HG03460 (cell line): ENCODE measurements around the gene CIAO1.
A peak's percentile ranks its signal among the peaks of the same experiment; 100 is the strongest.
"Not testable (repeated sequence)": the region's sequence is repeated elsewhere in the genome, so short reads cannot be mapped to it uniquely, and the experiment has no call there.

Experiments
- ATAC-seq: cut with Tn5 transposase; IDR thresholded peaks from one replicate; pipeline ENCODE4 v1.9.1; 2021; ENCODE audit not compliant: unreplicated experiment

CIAO1 gene

DNA sequence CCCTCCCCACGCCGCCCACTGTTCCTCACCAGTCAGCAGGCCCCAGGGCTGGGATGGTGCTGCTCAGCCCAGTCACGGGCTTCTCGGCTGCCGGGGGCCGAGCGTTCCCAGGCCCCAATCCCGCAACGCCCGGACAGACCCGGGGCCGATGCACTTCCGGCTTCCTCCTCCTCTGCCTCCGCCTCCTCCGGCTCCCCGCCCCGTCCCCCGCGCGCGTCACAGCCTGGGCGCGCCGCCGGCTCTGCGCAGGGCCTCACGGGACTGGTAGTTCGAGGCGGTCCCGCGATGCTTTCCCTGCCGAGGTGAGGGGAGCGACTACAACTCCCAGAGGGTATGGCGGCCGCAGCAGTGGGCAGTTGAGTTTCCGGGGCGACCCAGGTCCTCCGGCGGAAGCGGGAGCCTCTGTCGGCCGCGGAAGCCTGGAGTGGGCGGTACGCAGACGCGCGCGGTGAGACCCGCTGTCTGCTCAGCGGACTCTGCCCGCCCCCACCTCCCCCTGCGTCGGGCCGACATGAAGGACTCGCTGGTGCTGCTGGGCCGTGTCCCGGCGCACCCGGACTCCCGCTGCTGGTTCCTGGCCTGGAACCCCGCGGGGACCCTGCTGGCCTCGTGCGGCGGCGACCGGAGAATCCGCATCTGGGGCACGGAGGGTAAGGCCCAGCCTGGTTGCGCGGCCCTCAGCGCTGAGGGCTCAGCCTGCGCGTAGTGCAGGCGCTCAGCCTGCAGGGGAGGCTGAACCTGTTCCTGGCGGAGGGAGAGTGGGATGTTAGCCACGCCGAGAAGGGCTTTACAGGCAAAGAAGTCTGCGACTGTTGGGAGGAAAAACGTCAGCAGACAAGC is at the start of gene CIAO1, which contains the start of gene TMEM127:
Gene CIAO1 (plus strand): TSS at position 386 of the 840 bp plus-strand sequence. CDS start 126 bp downstream, at position 512.
Gene TMEM127 (minus strand): TSS at position 158 of the 840 bp plus-strand sequence. CDS start 616 bp downstream, outside the sequence.
- peak; percentile 89 for ATAC-seq

DNA sequence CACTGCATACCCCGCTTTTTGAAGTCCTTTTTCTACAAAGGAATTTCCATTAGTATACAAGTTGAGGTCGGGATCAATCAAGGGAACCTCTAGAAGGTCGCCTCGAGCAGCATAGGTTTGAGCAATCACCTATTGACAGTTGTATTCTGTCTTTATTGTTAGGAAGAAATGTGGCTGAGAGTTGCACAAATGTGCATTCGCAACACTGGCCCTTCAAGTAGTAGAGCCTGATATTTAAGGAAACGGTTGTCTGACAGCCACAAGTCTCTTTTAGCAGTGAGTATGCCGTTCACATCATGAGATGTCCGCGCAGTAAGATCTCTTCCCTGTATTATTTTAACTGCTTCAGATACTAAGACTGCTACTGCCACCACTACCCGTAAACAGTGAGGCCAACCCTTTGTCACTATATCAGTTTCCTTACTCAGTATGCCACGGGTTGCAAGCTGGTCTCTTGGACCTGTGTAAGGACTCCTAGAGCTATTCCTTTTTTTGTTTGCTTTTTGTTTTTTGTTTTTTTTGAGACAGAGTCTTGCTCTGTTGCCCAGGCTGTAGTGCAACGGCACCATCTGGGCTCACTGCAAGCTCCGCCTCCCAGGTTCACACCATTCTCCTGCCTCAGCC is 47.4 kb upstream of the CIAO1 start:
- no peak for ATAC-seq

- ATAC-seq: not testable (repeated sequence)
These were observed 46.1 kb upstream of the CIAO1 start for GRCh38 chr2:96219959-96220358.

- not testable (repeated sequence) for ATAC-seq
These were observed 44.9 kb upstream of the CIAO1 start for GRCh38 chr2:96221106-96221505.

DNA sequence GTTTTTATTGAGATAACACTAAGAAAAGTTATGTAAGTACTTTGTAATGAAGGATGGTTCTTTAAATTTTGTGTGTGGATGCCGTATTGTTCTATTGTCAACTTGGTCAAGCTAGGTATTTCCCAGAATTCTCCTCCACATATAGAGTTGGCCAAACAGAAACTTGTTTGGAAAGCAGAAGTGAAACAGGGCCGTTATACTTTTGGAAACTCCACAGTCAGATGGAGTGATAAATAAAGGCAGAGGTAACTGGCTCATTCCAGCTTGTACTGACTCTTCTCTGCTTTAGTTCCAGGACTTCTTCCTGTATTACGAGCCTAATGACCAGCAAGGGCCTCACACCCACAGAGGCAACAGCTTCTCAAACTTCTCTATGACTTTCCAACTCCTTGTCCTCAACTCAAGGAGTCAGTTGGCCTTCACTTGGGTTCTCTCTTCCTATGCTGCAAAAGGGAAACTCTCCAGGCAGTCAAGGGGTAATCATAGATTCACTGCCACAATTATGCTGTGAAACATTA is 41.0 kb upstream of the CIAO1 start:
- peak; percentile 76 for ATAC-seq

DNA sequence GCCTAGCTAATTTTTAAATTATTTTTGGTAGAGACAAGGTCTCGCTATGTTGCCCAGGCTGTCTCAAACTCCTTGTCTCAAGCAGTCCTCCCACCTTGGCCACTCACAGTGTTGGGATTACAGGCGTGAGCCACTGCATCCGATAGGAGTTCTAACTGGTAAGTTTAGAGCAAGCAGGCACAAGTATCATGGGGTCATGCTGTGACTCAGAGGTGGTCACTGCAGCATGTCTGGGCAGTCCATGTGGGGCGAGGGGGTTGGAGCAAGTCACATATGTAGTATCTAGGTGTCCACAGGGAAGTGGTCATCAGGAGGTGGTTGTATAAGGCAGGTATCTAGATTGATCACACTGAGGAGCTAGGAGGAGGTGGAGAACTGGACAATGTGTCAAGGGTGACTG is 34.7 kb upstream of the CIAO1 start:
- no peak for ATAC-seq

- ATAC-seq: no peak
These were observed 32.6 kb upstream of the CIAO1 start for GRCh38 chr2:96233436-96233835.

DNA sequence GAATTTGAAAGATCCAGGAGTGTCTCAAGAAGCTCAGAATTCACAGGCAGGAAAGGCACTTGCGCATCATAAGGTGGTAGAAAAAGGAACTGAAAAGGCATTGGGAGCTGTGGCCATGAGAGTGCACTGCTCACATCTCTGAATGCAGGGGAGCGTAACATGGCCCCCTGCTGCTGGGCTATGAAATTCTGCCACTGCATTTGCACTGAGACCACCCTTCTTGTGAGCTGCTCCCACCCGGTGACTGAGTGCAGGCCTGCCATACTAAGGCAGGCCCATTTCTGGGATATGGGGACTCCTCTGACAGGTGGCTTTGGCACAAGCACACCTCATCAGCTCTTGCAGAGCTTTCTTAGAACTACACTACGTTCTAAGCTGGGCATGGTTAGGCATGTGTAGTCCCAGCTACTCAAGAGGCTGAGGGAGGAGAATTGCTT is 32.1 kb upstream of the CIAO1 start:
- ATAC-seq: peak; percentile 91

DNA sequence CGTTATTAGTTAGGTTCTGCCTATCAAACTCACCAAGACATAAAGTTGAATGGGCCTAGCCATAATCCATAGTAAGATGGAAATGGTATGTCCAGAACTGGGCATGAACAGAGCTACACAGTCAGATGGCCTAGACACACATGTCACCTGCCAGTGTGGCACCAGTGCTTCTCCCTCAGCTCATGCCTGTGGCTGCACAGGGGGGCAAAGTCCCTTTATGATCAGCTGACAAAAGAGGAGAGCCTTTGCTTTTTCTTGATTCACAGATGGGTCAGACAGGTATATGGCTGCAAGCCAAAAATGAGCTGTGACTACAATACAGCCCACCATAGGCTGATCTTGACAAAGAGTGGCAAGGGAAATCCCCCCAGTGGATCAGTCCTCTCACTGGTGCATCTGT is 29.1 kb upstream of the CIAO1 start:
- ATAC-seq: no peak

- ATAC-seq: no peak
These were observed 27.8 kb upstream of the CIAO1 start for GRCh38 chr2:96238266-96238665.

DNA sequence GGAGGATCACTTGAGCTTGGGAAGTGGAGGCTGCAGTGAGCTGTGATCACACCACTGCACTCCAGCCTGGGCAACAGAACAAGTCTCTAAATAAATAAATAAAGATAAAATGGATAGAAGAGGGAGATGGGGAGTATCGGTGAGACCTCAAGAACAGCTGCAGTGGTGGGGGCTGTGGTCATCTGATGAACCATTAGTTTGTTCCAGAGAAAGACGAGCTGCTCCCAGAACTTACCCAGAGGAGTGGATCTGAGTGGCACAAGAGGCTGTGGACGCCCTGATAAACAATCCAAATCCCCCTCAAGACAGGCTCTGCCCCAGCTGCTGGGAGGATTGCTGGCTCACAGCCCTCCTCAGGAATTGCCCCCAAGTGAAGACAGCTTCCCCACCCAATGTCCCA is 26.9 kb upstream of the CIAO1 start:
- no peak for ATAC-seq

GRCh38 chr2:96239745-96240264 is 26.2 kb upstream of the CIAO1 start:
- no peak for ATAC-seq

GRCh38 chr2:96240341-96241038 is 25.5 kb upstream of the CIAO1 start:
- ATAC-seq: no peak

GRCh38 chr2:96241227-96241626 is 24.8 kb upstream of the CIAO1 start:
- no peak for ATAC-seq

- peak; percentile 89 for ATAC-seq
These were observed 24.0 kb upstream of the CIAO1 start for GRCh38 chr2:96241900-96242611.

DNA sequence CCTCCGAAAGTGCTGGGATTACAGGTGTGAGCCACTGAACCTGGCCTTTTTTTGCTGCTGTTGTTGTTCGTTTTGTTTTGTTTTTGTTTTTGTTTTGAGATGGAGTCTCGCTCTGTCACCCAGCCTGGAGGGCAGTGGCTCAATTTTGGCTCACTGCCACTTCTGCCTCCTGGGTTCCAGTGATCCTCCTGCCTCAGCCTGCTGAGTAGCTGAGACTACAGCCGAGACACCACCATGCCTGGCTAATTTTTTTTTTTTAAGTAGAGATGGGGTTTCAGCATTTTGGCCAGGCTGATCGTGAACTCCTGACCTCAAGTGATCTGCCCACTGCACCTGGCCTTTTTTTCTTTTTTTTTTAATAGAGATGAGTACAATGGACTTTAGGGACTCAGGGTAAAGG is 22.2 kb upstream of the CIAO1 start:
- no peak for ATAC-seq

DNA sequence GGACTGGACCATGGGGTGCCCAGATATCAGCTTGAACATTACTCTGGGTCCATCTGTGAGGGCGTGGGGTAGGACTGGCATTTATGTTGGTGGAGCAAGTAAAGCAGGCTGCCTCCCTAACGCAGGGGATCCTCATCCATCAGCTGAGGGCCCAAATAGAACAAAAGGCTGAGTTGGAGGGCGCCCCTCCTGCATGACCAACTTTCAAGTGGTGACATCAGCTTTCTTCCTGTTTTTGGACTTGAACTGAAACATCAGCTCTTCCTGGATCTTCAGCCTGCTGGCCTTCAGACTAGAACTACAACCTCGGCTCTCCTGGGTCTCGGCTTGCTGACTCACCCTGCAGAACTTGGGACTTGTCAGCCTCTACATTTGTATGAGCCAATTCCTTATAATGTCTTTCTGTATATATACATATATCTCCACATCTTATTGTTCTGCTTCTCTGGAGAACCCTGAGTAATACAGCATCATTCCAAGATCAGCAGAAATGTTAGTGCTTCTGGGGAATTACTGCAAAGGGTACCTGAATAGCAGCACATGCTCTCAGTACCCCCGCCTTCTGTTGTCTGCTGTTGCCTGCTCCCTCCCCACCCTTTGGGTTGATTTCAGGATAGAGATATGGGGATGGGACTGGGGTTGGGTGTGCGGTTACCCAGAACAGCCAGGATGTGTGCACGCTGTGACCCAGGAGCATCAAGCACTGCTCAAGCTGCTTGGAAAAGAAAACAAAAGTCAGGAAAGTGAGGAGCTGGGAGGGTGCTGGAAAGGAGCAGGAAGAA is 20.2 kb upstream of the CIAO1 start:
- ATAC-seq: no peak

GRCh38 chr2:96247009-96247408 is 19.0 kb upstream of the CIAO1 start:
- ATAC-seq: no peak

DNA sequence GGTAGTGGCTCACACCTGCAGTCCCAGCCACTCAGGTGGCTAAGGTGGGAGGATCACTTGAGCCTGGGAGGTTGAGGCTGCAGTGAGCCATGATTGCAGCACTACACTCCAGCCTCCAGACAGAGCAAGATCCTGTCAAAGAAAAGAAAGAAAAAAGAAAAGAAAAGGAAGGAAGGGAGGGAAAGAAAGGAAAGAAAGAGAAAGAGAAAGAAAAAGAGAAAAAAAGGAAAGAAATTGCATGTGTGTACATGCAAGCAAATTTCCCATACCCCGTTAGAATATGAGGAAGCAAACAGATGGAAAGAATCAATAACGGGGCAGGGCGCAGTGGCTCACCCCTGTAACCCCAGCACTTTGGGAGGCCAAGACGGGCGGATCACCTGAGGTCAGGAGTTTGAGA is 18.1 kb upstream of the CIAO1 start:
- ATAC-seq: no peak

- no peak for ATAC-seq
These were observed 17.4 kb upstream of the CIAO1 start for GRCh38 chr2:96248624-96249023.
